Measurements from ENCODE around the gene SHCBP1L.

- TF ChIP-seq CTCF (IDR thresholded peaks at IDR 0.05; ENCODE audit: low read length) (no peak), EZH2 (IDR thresholded peaks at IDR 0.05; ENCODE audit: borderline replicate concordance, low read length) (no peak)
Observed at GRCh38 chr1:182984138-182984537, 31.2 kb upstream of the SHCBP1L start.

All from OCI-LY1 (cell line).